B cell (primary cell): ENCODE results near the gene CAV2. TPM values are rescaled to one million over a fixed set of nuclear protein-coding genes. Genes with fewer than 3 reads are reported as not detected.
A peak's percentile ranks its signal among the peaks of the same experiment; 100 is the strongest.

Source experiments
- ATAC-seq: fragments of 200-7000 bp; cut with Tn5 transposase; one replicate; pipeline ENCODE4 v1.10.0; 2021; ENCODE audit warnings: low read depth, mild to moderate bottlenecking, moderate number of reproducible peaks, moderate library complexity
- CTCF ChIA-PET: fragments of 350-600 bp; sonication (Branson Sonifier 250); formaldehyde crosslinking; loops from one replicate; lab custom pipeline; 2021; ENCODE audit warnings: antibody characterized with exemption, inconsistent platforms; lab: Charles Lee
- POLR2A ChIA-PET: fragments of 350-600 bp; sonication (Branson Sonifier 250); formaldehyde crosslinking; loops from one replicate; lab custom pipeline; 2021; ENCODE audit warnings: antibody characterized with exemption; lab: Charles Lee
- DNase-seq: peaks from one replicate; pipeline ENCODE4 v3.0.0; 2013
- H2AFZ ChIP-seq: 2 replicates; pipeline ENCODE4 v1.6.1; 2012; ENCODE audit warnings: mild to moderate bottlenecking, low read depth, low read length; ENCODE audit not compliant: insufficient read depth, poor library complexity, severe bottlenecking
- H3K27ac ChIP-seq, 2 donors: 1 replicate in 1 of 2; 2 replicates in 1 of 2; pipeline ENCODE4 v1.5.1; 2012 to 2013; ENCODE audit warnings: low read length in 2 of 2, mild to moderate bottlenecking in 2 of 2, moderate library complexity in 1 of 2
- H3K27me3 ChIP-seq, 4 experiments: fragments of 200-600 bp in 1 of 4; sonication (generic) in 1 of 4; replicated peaks in 1 of 4; 1 replicate in 2 of 4; 2 replicates in 2 of 4; pipeline versions ENCODE4 v1.6.1 to v1.7.0; 2013 to 2016; ENCODE audit warnings: low read length in 3 of 4, mild to moderate bottlenecking in 2 of 4, mixed read lengths in 1 of 4, moderate library complexity in 1 of 4; ENCODE audit not compliant: insufficient read depth in 4 of 4, control insufficient read depth in 3 of 4; ENCODE audit errors: control extremely low read depth in 1 of 4
- H3K36me3 ChIP-seq, 2 experiments: replicated peaks in 1 of 2; 1 replicate in 1 of 2; 2 replicates in 1 of 2; pipeline versions ENCODE4 v1.6.1 to v1.7.1; 2013; ENCODE audit warnings: low read length in 1 of 2; ENCODE audit not compliant: insufficient read depth in 2 of 2, control insufficient read depth in 1 of 2; ENCODE audit errors: control extremely low read depth in 1 of 2, extremely low read depth in 1 of 2
- H3K4me1 ChIP-seq, 2 donors: fragments of 200-600 bp in 1 of 2; sonication (generic) in 1 of 2; 1 replicate in 1 of 2; 2 replicates in 1 of 2; pipeline versions ENCODE4 v1.5.1 to v1.6.1; 2013 to 2017; ENCODE audit warnings: low read length in 2 of 2; ENCODE audit not compliant: control insufficient read depth in 2 of 2, insufficient read depth in 2 of 2
- H3K4me2 ChIP-seq: replicated peaks from 2 replicates; pipeline ENCODE3; 2012; ENCODE audit warnings: mild to moderate bottlenecking, low read depth, low read length; ENCODE audit not compliant: poor library complexity, severe bottlenecking
- H3K4me3 ChIP-seq, 5 experiments: fragments of 200-600 bp in 1 of 5; sonication (generic) in 1 of 5; 1 replicate in 3 of 5; 2 replicates in 2 of 5; pipeline versions ENCODE4 v1.5.1 to v1.7.0; 2011 to 2016; ENCODE audit warnings: low read length in 4 of 5, mild to moderate bottlenecking in 4 of 5, low read depth in 2 of 5, control low read depth in 1 of 5, moderate library complexity in 1 of 5; ENCODE audit not compliant: insufficient read depth in 1 of 5; ENCODE audit errors: control extremely low read depth in 1 of 5, extremely low read depth in 1 of 5
- H3K79me2 ChIP-seq: fragments of 200-600 bp; sonication (generic); one replicate; pipeline ENCODE4 v1.6.0; 2016; ENCODE audit warnings: low read length; ENCODE audit not compliant: control insufficient read depth, insufficient read depth
- H3K9ac ChIP-seq: fragments of 200-600 bp; sonication (generic); 2 replicates; pipeline ENCODE4 v1.6.1; 2017; ENCODE audit warnings: mild to moderate bottlenecking, low read length, moderate library complexity
- H3K9me3 ChIP-seq, 3 donors: one replicate each; pipeline versions ENCODE4 v1.6.1 to v1.7.1; 2013; ENCODE audit warnings: low read length in 2 of 3; ENCODE audit not compliant: control insufficient read depth in 2 of 3, insufficient read depth in 1 of 3; ENCODE audit errors: control extremely low read depth in 1 of 3
- H4K20me1 ChIP-seq: 2 replicates; pipeline ENCODE4 v1.6.0; 2012; ENCODE audit warnings: mild to moderate bottlenecking, low read length; ENCODE audit not compliant: insufficient read depth, control insufficient read depth, poor library complexity, severe bottlenecking
- H3K27ac Mint-ChIP-seq: one replicate; pipeline ENCODE4 v1.8.0; 2021; ENCODE audit warnings: mixed read lengths
- H3K27me3 Mint-ChIP-seq: one replicate; pipeline ENCODE4 v1.8.0; 2021; ENCODE audit warnings: mixed read lengths
- H3K4me1 Mint-ChIP-seq: one replicate; pipeline ENCODE4 v1.8.0; 2021; ENCODE audit warnings: mixed read lengths
- H3K4me3 Mint-ChIP-seq: one replicate; pipeline ENCODE4 v1.8.0; 2021; ENCODE audit warnings: mixed read lengths
- H3K9me3 Mint-ChIP-seq: one replicate; pipeline ENCODE4 v1.8.0; 2022; ENCODE audit warnings: mixed read lengths; ENCODE audit not compliant: insufficient read depth
- EZH2 ChIP-seq: IDR thresholded peaks from 2 replicates; pipeline ENCODE4 v1.6.1; 2012; ENCODE audit warnings: borderline replicate concordance, low read depth, mild to moderate bottlenecking, moderate library complexity, low read length; ENCODE audit not compliant: insufficient read depth, poor library complexity, severe bottlenecking
- WGBS: methylation state at CpG from one replicate; pipeline ENCODE4 v1.1.5; 2013; ENCODE audit warnings: missing lambda C conversion rate; ENCODE audit not compliant: insufficient coverage; 5-methylcytosine and 5-hydroxymethylcytosine counted together
- intact Hi-C: fragments of 100-400 bp; cut with micrococcal nuclease; formaldehyde crosslinking; loops from one replicate; pipeline ENCODE4 v1.10.0; 2022
- polyA plus RNA-seq: library from polyadenylated mRNA; depleted of rRNA; stranded (reverse); fragments of >200 nt; gene quantifications from 2 replicates; pipeline ENCODE4 v1.2.3, GENCODE V29; 2012
- total RNA-seq, 2 donors: library from RNA; stranded (reverse); fragments of 120-200 nt in 1 of 2; gene quantifications; 1 replicate in 1 of 2; 2 replicates in 1 of 2; pipeline versions ENCODE4 v1.2.3 to v1.2.4, GENCODE V29; 2013 to 2022
- TF ChIP-seq, protein P1 (sequence below): fragments of 200-600 bp; IDR thresholded peaks from one replicate; pipeline ENCODE4 v1.8.0; 2022; ENCODE audit warnings: antibody characterized with exemption, mild to moderate bottlenecking

CAV2 gene
- total and polyA plus RNA-seq, 2 donors (not counting 1 experiment from before 2014, with no cell fraction given): not detected

- H3K36me3 ChIP-seq: no peaks in the 10 kb centered on the region
- peaks cover 50% of the 10 kb centered on the region for H3K27me3 Mint-ChIP-seq
- no peak overlapping the region for H3K27ac ChIP-seq
- peak overlapping the region; percentile 96 for H3K4me3 Mint-ChIP-seq
- 1% methylated on average over 32 of the region's 36 CpGs for WGBS
- peaks cover 0 to 42% (median 28%) of the 10 kb centered on the region in 4 experiments for H3K27me3 ChIP-seq
- peaks cover 12 to 27% of the 10 kb centered on the region in 2 donors for H3K4me1 ChIP-seq
- intact Hi-C loops: loop anchor here (2.0 to 10.0 kb wide), 3 partner anchors 37 to 429 kb away; partner anchors contain the start of gene ST7
- H2AFZ ChIP-seq: peak overlapping the region; percentile 86
- H3K27ac Mint-ChIP-seq: peak overlapping the region; percentile 65
- CTCF ChIA-PET: interaction anchor here (0.8 to 3.8 kb wide), 28 partner anchors 9 to 387 kb away, joined by 3 to 48 read pairs (median 5); no protein-coding TSS in a partner anchor
- H3K9me3 Mint-ChIP-seq: no peaks in the 10 kb centered on the region
- no peaks in the 10 kb centered on the region for H4K20me1 ChIP-seq
- POLR2A ChIA-PET: no interaction called here
- DNase-seq (peak; percentile 65), ATAC-seq (peak; percentile 48)
- TF ChIP-seq EZH2: no peak
- TF ChIP-seq, protein P1, sequence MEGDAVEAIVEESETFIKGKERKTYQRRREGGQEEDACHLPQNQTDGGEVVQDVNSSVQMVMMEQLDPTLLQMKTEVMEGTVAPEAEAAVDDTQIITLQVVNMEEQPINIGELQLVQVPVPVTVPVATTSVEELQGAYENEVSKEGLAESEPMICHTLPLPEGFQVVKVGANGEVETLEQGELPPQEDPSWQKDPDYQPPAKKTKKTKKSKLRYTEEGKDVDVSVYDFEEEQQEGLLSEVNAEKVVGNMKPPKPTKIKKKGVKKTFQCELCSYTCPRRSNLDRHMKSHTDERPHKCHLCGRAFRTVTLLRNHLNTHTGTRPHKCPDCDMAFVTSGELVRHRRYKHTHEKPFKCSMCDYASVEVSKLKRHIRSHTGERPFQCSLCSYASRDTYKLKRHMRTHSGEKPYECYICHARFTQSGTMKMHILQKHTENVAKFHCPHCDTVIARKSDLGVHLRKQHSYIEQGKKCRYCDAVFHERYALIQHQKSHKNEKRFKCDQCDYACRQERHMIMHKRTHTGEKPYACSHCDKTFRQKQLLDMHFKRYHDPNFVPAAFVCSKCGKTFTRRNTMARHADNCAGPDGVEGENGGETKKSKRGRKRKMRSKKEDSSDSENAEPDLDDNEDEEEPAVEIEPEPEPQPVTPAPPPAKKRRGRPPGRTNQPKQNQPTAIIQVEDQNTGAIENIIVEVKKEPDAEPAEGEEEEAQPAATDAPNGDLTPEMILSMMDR: no peak
- peak overlapping the region; percentile 97 for H3K4me2 ChIP-seq
- peaks cover 26% of the 10 kb centered on the region for H3K4me1 Mint-ChIP-seq
- H3K9me3 ChIP-seq: no peaks in the 10 kb centered on the region
- H3K79me2 ChIP-seq: no peaks in the 10 kb centered on the region
- H3K4me3 ChIP-seq: peak overlapping the region; percentile 3 to 84 (median 73)
- peak overlapping the region; percentile 72 for H3K9ac ChIP-seq
Observed at GRCh38 chr7:116525298-116525912, 25.9 kb downstream of the CAV2 start.
